Posterior cingulate gyrus (tissue), 11 donors: ENCODE results near the gene PTK7.
"Not testable (repeated sequence)": the region's sequence is repeated elsewhere in the genome, so short reads cannot be mapped to it uniquely, and the experiment has no call there.

Source experiments
- DNase-seq, 10 donors: peaks; one replicate each; pipeline versions ENCODE4 v3.0.0 to v3.0.0-alpha.2; 2020 to 2021; ENCODE audit warnings: mixed read lengths in 3 of 10
- intact Hi-C: fragments of 100-400 bp; cut with DNase I; formaldehyde crosslinking; loops from one replicate; pipeline ENCODE4 v1.15.1; 2023

The PTK7 gene

GRCh38 chr6:43131379-43131778, 55.3 kb downstream of the PTK7 start:
- DNase-seq, intact Hi-C loops: not testable (repeated sequence)

GRCh38 chr6:43138267-43138666, 62.2 kb downstream of the PTK7 start:
- DNase-seq, result no peak
- intact Hi-C loops, result no loop called here

- not testable (repeated sequence) for DNase-seq
- intact Hi-C loops, result loop anchor here (5.0 kb wide), 1 partner anchor 63 kb away; the partner anchor contains the start of gene PTK7
Observed at GRCh38 chr6:43139973-43140372, 63.9 kb downstream of the PTK7 start.

- intact Hi-C loops, result loop anchor here (5.0 kb wide), 1 partner anchor 64 kb away; the partner anchor contains the start of gene PTK7
- no peak for DNase-seq
Observed at GRCh38 chr6:43141644-43142043, 65.5 kb downstream of the PTK7 start.

- DNase-seq, result no peak
Observed at GRCh38 chr6:43142101-43142500, 66.0 kb downstream of the PTK7 start.

GRCh38 chr6:43143235-43144128, 67.4 kb downstream of the PTK7 start:
- DNase-seq, result peak; percentile 69 to 98 (median 84)
- intact Hi-C loops, result loop anchor here (1.0 to 5.0 kb wide), 2 partner anchors 66 to 242 kb away; partner anchors contain the start of gene PTK7

More at GRCh38 chr6:43142101-43142500, 66.0 kb downstream of the PTK7 start:
- intact Hi-C loops, result loop anchor here (5.0 kb wide), 1 partner anchor 65 kb away; the partner anchor contains the start of gene PTK7

GRCh38 chr6:43144879-43145278, 68.8 kb downstream of the PTK7 start:
- no peak for DNase-seq
- intact Hi-C loops, result loop anchor here (5.0 kb wide), 1 partner anchor 68 kb away; the partner anchor contains the start of gene PTK7

- intact Hi-C loops, result no loop called here
- peak in 1 of 10 donors; percentile 3 for DNase-seq
Observed at GRCh38 chr6:43146261-43146660, 70.1 kb downstream of the PTK7 start.

GRCh38 chr6:43146709-43147688, 70.9 kb downstream of the PTK7 start:
- intact Hi-C loops, result no loop called here
- DNase-seq, result peak in 1 of 10 donors; percentile 62

GRCh38 chr6:43147691-43148477, 71.8 kb downstream of the PTK7 start:
- intact Hi-C loops, result no loop called here
- DNase-seq, result peak in 1 of 10 donors; percentile 25

GRCh38 chr6:43149265-43149664, 73.2 kb downstream of the PTK7 start:
- peak in 1 of 10 donors; percentile 4 for DNase-seq
- intact Hi-C loops, result no loop called here

- intact Hi-C loops, result no loop called here
- DNase-seq, result no peak
Observed at GRCh38 chr6:43150051-43150751, 74.1 kb downstream of the PTK7 start.

- peak in 1 of 10 donors; percentile 80 for DNase-seq
- intact Hi-C loops, result no loop called here
Observed at GRCh38 chr6:43159599-43159998, 83.5 kb downstream of the PTK7 start.

- intact Hi-C loops, result no loop called here
- DNase-seq, result no peak
Observed at GRCh38 chr6:43163899-43164298, 87.8 kb downstream of the PTK7 start.

GRCh38 chr6:43170417-43170930, 94.4 kb downstream of the PTK7 start:
- intact Hi-C loops, result loop anchor here (5.0 to 10.0 kb wide), 3 partner anchors 74 to 197 kb away; partner anchors contain the start of genes KLHDC3, MEA1, TTBK1 and ZNF318
- DNase-seq, result peak in 4 of 10 donors; percentile 44 to 91 (median 56)

- intact Hi-C loops, result loop anchor here (5.0 to 10.0 kb wide), 3 partner anchors 74 to 196 kb away; partner anchors contain the start of genes KLHDC3, MEA1, TTBK1 and ZNF318
- DNase-seq, result peak; percentile 99 to 100 (median 100)
Observed at GRCh38 chr6:43170931-43171706, 95.0 kb downstream of the PTK7 start, which contains the start of gene SRF. TSS of gene SRF (plus strand) at chr6:43171269. CDS start at chr6:43171657, 388 bp downstream.

- intact Hi-C loops, result loop anchor here (5.0 to 10.0 kb wide), 3 partner anchors 73 to 196 kb away; partner anchors contain the start of genes KLHDC3, MEA1, TTBK1 and ZNF318
- DNase-seq, result peak in 3 of 10 donors; percentile 11 to 88 (median 73)
Observed at GRCh38 chr6:43171707-43172103, 95.6 kb downstream of the PTK7 start.
